HG03442 (cell line): Measurements from ENCODE around the gene CHST2.
"Not testable (repeated sequence)": the region's sequence is repeated elsewhere in the genome, so short reads cannot be mapped to it uniquely, and the experiment has no call there.

ENCODE experiments used
- ATAC-seq: cut with Tn5 transposase; IDR thresholded peaks from one replicate; pipeline ENCODE4 v1.9.1; 2021; ENCODE audit warnings: mild to moderate bottlenecking, moderate library complexity; ENCODE audit not compliant: unreplicated experiment

The CHST2 gene, protein sequence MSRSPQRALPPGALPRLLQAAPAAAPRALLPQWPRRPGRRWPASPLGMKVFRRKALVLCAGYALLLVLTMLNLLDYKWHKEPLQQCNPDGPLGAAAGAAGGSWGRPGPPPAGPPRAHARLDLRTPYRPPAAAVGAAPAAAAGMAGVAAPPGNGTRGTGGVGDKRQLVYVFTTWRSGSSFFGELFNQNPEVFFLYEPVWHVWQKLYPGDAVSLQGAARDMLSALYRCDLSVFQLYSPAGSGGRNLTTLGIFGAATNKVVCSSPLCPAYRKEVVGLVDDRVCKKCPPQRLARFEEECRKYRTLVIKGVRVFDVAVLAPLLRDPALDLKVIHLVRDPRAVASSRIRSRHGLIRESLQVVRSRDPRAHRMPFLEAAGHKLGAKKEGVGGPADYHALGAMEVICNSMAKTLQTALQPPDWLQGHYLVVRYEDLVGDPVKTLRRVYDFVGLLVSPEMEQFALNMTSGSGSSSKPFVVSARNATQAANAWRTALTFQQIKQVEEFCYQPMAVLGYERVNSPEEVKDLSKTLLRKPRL

DNA sequence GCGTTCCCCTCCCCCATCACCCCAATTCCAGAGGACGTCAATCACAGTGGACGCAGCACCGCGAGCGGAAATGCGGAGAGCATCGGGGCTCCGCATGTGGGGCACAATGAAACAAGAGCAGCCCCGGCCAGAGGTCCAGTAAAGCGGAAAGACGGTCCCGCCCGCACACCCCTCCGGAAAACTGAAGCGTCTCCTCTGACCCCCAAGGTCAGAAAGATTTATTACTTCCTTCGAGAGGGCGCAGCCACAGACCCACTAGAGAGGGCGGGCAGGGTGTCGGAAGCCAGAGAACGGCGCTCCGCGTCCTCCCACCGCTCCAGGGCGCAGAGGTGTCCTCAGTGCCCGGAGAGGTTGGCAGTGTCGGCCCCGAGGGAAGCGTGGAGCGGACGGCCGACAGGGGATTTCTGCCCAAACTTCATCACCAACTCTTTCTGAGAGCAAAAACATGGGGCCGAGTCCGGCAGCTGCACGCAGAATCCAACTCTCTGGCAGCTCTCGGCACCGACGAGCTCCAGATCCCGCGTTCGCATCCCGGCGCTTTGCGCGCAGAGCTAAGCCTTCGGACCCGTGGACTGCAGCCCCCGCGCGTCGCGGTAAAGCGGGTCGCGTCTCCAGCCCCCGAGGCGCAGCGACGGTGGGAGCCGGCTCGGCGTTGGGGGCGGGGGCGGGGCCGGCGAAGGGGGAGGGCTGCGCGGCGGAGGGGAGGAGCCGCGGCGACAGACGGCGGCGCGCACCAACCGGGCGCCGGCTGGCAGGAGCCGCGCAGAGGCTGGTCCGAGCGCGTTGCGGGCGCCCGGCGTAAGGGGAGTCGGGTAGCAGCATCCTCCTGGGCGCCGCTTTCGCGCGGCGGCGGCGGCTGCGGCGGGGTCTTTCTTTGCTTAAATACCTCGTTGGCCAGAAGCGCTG, at the start of gene CHST2:
Gene CHST2, plus strand, starts transcription at position 763 of the 906 bp plus-strand sequence. CDS start 1,046 bp downstream, outside the sequence.
- peak; percentile 68 for ATAC-seq

DNA sequence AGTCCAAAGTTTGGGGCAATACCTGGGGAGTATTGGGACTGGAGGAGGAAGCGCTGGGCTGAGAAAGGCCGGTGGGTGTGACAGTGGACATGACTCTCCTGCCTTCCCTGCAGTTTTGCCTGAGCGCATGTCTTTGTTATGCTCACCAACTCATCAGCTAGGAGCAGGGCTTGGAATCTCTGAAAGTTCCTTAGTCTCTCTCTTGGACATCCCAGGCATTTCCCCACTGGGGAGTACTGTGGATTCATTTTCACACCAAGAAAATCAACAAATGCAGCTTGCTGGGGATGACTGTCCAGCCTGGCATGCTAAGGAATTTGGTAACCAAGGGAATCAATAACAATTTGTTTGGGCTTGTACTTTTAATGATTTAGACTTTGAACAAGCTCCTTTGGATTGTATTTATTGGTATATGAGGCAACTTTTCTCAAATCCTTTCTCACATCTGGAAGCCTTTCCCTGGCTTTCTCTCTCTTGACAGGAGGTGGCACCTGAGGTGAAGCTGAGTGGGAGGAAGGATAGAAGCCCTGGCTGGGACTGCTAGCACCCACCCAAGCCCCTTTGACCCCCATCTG, 48.5 kb upstream of the CHST2 start:
- no peak for ATAC-seq

DNA sequence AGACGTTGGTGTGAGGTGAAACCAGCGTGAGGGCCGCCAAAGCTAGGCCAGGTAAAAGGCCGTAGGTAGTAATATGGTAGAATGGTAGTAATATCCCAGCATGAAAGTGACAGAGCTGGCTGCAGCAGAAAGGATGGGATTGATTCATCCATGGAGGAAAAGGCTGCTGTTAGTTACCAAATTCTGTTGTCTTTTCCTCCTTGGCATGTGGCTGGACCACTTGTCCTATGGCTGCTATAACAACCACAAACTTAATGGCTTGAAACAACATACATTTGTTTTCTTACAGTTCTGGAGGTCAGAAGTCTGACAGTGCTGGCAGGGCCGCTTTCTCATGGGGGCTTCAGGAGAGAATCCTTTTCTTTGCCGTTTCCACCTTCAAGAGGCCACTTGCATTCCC, 47.8 kb upstream of the CHST2 start:
- no peak for ATAC-seq

DNA sequence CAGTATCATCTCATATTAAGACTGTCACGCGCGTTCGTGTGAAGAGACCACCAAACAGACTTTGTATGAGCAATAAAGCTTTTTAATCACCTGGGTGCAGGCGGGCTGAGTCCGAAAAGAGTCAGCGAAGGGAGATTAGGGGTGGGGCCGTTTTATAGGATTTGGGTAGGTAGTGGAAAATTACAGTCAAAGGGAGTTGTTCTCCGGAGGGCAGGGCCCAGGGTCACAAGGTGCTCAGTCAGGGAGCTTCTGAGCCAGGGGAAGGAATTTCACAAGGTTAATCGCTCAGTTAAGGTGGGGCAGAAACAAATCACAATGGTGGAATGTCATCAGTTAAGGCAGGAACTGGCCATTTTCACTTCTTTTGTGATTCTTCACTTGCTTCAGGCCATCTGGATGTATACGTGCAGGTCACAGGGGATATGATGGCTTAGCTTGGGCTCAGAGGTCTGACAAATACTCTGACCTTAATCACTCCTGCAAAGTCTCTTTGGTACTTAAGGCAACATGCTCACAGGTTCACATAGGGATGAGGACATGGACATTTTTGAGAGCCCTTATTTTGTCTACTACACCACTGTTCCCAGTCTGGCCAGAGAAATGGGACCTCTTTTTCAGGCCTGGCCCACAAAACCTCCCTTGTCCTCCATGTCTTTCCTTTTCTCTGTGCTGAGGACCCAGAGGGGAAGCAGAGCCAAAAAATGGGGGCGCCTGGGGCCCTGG, 47.1 kb upstream of the CHST2 start:
- not testable (repeated sequence) for ATAC-seq

DNA sequence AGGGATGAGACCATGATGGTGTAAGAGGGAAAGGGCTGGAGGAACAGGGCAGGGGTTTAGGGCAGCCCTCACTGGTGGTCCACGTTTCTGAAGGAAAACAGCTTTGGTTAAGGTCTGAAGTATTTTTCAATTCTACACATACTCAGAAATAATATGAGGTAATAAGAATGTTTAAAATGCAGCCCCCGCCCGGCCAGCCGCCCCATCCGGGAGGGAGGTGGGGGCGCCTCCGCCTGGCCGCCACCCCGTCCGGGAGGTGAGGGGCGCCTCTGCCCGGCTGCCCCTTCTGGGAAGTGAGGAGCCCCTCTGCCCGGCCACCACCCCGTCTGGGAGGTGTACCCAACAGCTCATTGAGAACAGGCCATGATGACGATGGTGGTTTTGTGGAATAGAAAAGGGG, 46.0 kb upstream of the CHST2 start:
- not testable (repeated sequence) for ATAC-seq

DNA sequence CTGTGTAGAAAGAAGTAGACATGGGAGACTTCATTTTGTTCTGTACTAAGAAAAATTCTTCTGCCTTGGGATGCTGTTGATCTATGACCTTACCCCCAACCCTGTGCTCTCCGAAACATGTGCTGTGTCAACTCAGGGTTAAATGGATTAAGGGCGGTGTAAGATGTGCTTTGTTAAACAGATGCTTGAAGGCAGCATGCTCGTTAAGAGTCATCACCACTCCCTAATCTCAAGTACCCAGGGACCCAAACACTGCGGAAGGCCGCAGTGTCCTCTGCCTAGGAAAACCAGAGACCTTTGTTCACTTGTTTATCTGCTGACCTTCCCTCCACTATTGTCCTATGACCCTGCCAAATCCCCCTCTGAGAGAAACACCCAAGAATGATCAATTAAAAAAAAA, 45.6 kb upstream of the CHST2 start:
- ATAC-seq: not testable (repeated sequence)

DNA sequence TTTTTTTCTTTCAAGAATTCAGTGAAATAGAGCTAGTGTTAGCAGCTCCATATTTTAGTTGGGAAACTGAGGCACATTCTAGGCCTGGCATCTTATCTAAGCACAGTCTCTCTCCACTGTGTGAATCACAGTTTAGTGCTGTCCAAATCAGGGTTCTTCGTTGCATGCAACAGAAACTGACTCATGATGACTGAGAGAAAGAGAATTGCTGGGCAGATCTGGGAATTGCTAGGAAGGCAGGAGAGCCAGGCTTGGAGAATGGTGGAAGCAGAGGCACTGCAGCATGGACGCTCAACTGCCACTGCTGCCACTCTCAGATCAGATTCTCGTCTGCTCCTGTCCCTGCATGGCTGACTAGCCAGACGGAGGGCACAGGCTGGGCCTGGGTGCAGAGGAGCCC, 40.7 kb upstream of the CHST2 start:
- no peak for ATAC-seq

DNA sequence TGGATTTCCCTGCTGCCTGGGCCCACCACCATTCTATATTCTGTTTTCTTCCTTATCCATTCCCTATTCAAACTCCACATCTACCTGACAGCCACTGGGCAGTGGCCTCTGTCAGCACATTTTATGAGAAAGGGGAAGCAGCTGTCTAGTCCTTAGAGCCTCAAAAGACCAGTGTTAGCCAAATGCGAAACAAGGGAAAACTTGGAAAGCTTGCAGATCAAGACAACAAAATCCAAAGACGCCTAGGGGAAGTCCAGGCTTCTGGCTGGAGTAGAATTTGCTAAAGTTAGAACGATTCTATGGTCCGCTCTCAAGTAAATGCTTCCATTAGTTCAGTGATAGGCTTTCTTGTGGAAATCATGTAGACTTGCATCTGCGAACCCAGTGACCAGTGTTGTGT, 39.4 kb upstream of the CHST2 start:
- no peak for ATAC-seq

DNA sequence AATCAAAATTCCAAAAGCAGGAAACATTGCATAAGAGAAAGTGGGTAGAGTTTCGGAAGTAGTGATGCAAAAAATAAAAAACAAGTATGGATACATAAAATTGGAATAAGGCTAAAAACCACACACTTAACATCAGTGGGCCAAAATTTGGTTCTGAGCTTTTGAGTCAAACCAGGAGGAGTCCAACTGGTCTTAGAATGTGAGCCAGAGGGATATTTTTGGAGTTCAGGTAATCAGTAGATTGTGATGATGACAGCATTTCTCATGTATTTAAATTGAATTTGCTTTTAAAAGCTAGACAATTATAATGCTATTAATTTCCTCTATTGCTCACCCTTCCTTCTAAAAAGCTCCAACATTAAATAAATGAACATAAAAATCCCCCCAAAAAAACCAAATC, 38.2 kb upstream of the CHST2 start:
- ATAC-seq: no peak

DNA sequence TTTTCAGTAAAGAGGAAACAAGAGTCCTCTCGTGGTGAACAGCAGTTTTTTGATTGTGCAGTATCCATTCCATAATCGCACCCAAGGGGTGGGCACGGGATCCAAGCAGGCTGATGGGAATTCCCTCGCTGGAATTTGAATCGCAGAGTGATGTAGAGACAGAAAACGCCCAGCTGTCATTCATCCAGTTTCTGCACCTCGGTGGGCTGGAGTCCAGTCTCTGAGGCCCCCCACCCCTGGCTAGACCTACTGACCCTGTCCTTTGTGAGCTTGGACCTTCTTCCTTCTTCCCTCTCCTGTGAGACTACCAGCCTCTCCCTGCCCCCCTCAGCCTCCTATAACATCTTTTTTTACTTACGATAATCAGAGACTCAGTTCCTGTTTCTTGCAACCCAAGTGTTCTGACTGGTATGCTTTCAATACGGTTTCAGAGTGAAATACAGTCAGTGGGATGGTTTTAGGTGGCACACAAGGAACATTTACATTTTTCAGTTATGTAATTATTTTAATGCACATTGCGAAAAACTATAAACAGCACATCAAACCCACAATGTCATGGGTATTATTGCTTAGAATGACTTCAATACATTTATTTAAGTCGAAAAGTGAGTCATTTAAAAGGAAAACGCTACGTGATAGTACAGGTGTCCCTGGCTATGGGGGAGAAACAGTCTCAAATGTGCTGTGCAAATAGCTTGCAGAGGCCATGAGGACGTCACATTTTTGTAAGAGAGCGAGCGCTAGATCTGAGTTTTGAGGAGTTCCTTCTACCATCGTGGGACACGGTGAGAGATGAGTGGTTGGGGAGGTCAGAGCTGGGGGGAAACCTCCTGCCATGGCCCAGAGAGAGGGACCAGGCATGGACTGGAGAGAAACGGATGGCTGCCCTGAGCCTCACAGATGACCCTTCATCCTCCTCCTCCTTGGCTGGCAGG, 37.5 kb upstream of the CHST2 start:
- ATAC-seq: peak; percentile 76

DNA sequence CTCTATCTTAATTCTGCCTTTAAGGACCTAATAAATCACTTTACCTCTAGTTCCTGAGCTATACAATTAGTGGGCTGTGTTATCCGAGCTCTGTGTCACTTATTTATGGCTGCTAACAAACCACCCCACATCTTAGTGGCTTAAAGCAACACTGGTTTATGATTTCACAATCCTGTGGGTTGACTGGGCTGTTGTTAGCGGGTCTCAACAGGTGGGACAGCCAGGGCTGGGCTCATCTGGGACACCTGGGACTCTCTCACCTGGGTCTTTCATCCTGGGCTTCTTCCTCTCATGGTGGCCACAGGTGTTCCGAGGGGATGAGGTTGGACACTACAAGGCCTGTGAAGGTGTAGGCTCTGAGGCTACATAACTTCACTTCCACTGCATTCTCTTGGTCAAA, 35.8 kb upstream of the CHST2 start:
- ATAC-seq: no peak

DNA sequence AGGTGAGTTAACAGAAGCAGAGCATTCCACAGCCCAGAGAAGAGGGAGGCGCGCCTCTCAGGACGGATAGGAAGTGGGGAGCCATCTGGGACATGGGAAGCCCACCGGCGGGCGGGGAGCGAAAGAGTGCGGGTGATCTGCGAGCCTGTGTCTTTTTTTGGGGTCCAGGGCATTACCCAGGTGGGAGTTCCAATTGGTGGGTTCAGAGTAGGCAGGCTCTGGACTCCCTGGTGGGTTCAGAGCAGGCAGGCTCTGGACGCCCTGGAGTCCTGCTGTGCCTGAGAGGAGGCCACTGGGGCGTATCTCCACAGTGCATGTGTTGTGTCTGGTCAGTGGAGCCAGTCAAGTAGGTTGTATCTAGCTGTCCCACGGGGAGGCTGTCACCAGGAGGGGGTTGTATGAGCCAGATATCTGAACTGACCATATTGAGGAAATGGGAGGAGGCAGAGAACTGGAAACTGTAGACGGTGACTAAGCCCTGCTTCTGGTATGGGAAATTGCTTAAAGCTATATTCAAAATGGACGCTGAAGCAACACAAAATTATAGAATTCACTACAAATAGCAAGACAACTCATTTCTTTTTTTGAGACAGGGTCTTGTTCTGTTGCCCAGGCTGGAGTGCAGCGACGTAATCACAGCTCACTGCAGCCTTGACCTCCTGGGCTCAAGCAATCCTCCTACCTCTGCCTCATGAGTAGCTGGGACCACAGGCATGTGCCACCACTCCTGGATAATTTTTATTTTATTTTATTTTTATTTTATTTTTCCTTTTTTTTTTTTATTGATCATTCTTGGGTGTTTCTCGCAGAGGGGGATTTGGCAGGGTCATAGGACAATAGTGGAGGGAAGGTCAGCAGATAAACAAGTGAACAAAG, 34.5 kb upstream of the CHST2 start:
- peak; percentile 61 for ATAC-seq

DNA sequence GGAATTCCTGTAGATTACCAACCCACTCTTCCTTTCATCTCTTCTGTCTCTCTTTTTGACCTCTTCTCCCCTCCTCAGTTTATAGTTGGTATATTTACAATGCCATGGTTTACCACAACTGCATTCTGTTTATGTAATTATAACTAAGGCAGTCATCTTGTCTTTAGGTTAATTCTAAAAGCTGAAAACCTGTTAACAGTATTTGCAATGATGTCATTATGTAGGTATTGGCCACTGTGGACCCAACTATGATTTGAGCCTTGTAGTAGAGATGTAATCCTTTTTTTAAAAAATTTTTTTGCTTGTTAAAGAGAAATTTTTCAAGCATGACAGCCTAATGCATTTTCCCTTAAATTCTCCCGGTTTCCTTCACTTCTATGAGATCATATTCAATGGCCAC, 30.7 kb upstream of the CHST2 start:
- no peak for ATAC-seq

DNA sequence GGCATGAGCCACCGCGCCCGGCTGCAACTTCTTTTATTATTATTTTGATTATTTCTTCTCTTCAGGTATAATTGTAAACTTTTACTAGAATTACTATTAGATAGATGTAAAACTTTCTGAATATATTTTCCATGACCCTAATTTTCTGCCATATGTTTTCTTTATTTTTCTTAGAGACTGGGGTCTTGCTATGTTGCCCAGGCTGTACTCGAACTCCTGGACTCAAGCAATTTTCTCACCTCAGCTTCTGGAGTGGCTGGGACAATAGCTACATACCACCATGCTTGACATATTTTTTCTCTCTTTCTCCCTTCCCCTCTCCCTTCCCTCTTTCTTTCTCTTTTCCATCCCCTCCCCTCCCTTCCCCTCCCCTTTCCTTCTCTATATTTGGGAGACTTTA, 29.6 kb upstream of the CHST2 start:
- no peak for ATAC-seq

DNA sequence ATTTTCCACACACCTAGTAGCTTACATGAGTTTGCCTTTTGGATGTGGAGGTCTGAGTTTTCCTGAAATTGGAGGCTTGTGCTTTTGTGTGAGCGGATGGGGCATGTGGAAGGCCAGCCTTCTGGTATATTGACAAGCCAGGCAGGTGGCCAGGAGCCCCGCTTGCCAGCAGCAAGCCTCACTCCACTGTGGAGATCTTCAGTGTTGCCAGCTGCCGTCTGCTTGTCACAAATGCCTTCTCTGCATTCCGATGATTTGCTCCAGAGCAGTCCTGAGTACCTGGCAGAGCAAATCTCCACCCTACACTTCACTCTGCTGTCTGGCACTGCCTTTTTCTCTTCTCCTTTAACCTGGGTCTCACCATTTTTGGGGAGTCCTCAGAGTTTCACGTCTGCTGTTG, 29.1 kb upstream of the CHST2 start:
- no peak for ATAC-seq

DNA sequence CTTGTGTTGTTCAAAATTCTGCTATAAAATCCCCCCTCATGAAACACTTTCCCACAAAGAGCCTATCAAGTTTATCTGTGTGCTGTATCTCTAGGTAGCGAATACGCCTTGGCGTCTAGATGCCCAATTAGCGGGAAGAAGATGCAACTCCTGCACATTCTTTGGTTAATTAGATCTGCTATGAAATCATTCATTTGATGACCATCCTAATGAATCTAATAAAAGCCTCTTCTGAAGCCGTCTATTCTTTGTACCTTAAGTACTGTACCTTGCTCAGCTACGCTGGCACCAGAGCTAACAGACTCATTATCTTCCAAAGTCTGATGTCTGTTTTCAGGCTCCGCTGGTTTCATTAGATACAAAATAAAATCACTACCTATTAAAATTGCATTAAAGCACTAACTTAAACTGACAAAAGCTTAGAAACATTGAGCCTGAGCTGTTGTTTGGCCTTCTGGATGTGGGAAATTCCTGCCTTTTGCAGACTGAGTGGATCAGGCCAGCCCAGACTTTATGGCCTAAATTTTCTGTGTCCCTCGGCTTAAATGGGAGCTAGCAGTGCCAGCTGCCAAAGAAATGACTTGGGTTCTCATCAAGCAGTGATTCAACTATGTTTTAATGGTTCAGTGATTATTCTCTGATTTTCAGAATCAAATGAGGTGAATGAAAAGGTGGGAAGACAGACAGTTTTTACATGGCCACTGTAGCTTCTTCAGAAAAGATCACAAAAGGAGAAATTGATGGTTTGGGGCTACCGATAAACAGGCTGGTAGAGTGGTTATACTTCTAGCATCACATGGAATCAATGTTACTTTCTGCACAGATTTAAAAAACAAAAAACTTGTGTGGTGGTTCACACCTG, 28.4 kb upstream of the CHST2 start:
- no peak for ATAC-seq

DNA sequence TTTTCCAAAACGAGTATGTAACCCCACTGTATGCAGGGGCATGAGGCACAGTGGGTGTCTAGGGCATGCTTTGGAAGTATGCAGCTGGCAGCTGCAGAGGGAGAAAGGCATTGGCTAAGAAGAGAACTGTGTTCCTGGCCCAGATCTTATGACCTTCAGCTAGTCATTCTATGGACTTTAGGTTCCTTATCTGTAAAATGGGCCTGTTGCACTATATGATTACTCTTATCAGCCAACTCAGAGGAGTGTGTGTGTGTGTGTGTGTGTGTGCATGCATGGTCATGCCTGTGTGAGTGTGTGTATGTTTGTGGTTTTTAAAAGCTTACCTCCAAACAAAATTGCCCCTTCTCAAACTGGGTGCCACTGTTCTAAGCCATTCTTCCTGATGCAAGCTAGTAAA, 27.4 kb upstream of the CHST2 start:
- ATAC-seq: no peak

DNA sequence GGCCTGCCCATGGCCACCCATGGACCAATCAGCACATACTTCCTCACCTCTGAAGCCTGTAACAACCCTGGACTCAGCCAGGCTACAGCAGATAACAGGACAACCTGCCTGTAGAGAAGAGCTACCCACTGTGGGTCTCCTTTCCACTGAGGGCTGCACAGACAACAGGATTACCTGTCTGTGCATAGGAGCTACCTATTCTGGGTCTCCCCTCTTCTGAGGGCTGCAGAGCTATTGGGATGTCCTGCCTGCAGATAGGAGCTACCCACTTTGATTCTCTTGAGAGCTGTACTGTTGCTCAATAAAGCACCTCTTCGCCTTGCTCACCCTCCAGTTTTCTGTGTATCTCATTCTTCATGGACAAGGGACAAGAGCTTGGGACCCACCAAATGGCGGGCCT, 23.8 kb upstream of the CHST2 start:
- no peak for ATAC-seq
